Stimulated activated CD4-positive, alpha-beta T cell treated with anti-CD3 and anti-CD28 coated beads, Interleukin-2, amount 100 ng/mL, for 4 hours (primary cell): ENCODE measurements around the gene OR5H2.
A peak's percentile ranks its signal among the peaks of the same experiment; 100 is the strongest.
"Not testable (repeated sequence)": the region's sequence is repeated elsewhere in the genome, so short reads cannot be mapped to it uniquely, and the experiment has no call there.

Experiments
- DNase-seq: peaks from one replicate; pipeline ENCODE4 v3.0.0-alpha.2; 2020; ENCODE audit warnings: low read depth

The OR5H2 gene

GRCh38 chr3:98282205-98282604 is at the start of gene OR5H2:
TSS of gene OR5H2 (plus strand) at chr3:98282505. CDS start at chr3:98282903, 398 bp downstream.
- DNase-seq = no peak

GRCh38 chr3:98233468-98233867 is 48.8 kb upstream of the OR5H2 start:
- DNase-seq = no peak

- DNase-seq = no peak
Observed at GRCh38 chr3:98240131-98240530, 42.2 kb upstream of the OR5H2 start.

- DNase-seq = no peak
Observed at GRCh38 chr3:98242155-98242554, 40.1 kb upstream of the OR5H2 start.

- no peak for DNase-seq
Observed at GRCh38 chr3:98243843-98244242, 38.5 kb upstream of the OR5H2 start.

GRCh38 chr3:98246142-98246541 is 36.2 kb upstream of the OR5H2 start:
- DNase-seq = no peak

GRCh38 chr3:98256026-98256425 is 26.3 kb upstream of the OR5H2 start:
- DNase-seq = not testable (repeated sequence)

GRCh38 chr3:98259707-98260106 is 22.6 kb upstream of the OR5H2 start:
- DNase-seq = no peak

- DNase-seq = no peak
Observed at GRCh38 chr3:98262046-98262445, 20.3 kb upstream of the OR5H2 start.

GRCh38 chr3:98263944-98264343 is 18.4 kb upstream of the OR5H2 start, which contains the start of gene OR5H6:
TSS of gene OR5H6 (plus strand) at chr3:98264244. CDS start at chr3:98264333, 89 bp downstream.
- DNase-seq = no peak

- DNase-seq = no peak
Observed at GRCh38 chr3:98269846-98270245, 12.5 kb upstream of the OR5H2 start.

- no peak for DNase-seq
Observed at GRCh38 chr3:98272126-98272525, 10.2 kb upstream of the OR5H2 start.

- no peak for DNase-seq
Observed at GRCh38 chr3:98274914-98275313, 7.4 kb upstream of the OR5H2 start.

GRCh38 chr3:98290916-98291315 is 8.6 kb downstream of the OR5H2 start:
- DNase-seq = no peak

- DNase-seq = no peak
Observed at GRCh38 chr3:98291332-98291957, 9.1 kb downstream of the OR5H2 start.

- DNase-seq = no peak
Observed at GRCh38 chr3:98322101-98322500, 39.8 kb downstream of the OR5H2 start.

- no peak for DNase-seq
Observed at GRCh38 chr3:98322686-98323085, 40.4 kb downstream of the OR5H2 start.

- no peak for DNase-seq
Observed at GRCh38 chr3:98323425-98323824, 41.1 kb downstream of the OR5H2 start.

GRCh38 chr3:98325055-98325454 is 42.8 kb downstream of the OR5H2 start:
- DNase-seq = no peak

- no peak for DNase-seq
Observed at GRCh38 chr3:98326105-98326893, 44.0 kb downstream of the OR5H2 start.

GRCh38 chr3:98326945-98327344 is 44.6 kb downstream of the OR5H2 start:
- no peak for DNase-seq

- DNase-seq = no peak
Observed at GRCh38 chr3:98328933-98329332, 46.6 kb downstream of the OR5H2 start.

GRCh38 chr3:98329392-98330124 is 47.3 kb downstream of the OR5H2 start:
- DNase-seq = peak; percentile 13
